ENCODE results near the gene C6orf15.

- TF ChIP-seq CTCF (IDR thresholded peaks at IDR 0.05): no peak
- no peak for TF ChIP-seq ZBTB21 (CRISPR knock-in tag; IDR thresholded peaks at IDR 0.05; ENCODE audit: borderline replicate concordance)
- TF ChIP-seq, protein P1, sequence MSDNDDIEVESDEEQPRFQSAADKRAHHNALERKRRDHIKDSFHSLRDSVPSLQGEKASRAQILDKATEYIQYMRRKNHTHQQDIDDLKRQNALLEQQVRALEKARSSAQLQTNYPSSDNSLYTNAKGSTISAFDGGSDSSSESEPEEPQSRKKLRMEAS (CRISPR knock-in tag; IDR thresholded peaks at IDR 0.05): no peak
- TF ChIP-seq FOXP1 (CRISPR knock-in tag; IDR thresholded peaks at IDR 0.05; ENCODE audit: borderline replicate concordance): no peak
- TF ChIP-seq CREM (CRISPR knock-in tag; IDR thresholded peaks at IDR 0.05): no peak
- no peak for TF ChIP-seq SMAD4 (CRISPR knock-in tag; IDR thresholded peaks at IDR 0.05)
- TF ChIP-seq, protein P2, sequence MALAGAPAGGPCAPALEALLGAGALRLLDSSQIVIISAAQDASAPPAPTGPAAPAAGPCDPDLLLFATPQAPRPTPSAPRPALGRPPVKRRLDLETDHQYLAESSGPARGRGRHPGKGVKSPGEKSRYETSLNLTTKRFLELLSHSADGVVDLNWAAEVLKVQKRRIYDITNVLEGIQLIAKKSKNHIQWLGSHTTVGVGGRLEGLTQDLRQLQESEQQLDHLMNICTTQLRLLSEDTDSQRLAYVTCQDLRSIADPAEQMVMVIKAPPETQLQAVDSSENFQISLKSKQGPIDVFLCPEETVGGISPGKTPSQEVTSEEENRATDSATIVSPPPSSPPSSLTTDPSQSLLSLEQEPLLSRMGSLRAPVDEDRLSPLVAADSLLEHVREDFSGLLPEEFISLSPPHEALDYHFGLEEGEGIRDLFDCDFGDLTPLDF (CRISPR knock-in tag; IDR thresholded peaks at IDR 0.05): no peak
- TF ChIP-seq, protein P3, sequence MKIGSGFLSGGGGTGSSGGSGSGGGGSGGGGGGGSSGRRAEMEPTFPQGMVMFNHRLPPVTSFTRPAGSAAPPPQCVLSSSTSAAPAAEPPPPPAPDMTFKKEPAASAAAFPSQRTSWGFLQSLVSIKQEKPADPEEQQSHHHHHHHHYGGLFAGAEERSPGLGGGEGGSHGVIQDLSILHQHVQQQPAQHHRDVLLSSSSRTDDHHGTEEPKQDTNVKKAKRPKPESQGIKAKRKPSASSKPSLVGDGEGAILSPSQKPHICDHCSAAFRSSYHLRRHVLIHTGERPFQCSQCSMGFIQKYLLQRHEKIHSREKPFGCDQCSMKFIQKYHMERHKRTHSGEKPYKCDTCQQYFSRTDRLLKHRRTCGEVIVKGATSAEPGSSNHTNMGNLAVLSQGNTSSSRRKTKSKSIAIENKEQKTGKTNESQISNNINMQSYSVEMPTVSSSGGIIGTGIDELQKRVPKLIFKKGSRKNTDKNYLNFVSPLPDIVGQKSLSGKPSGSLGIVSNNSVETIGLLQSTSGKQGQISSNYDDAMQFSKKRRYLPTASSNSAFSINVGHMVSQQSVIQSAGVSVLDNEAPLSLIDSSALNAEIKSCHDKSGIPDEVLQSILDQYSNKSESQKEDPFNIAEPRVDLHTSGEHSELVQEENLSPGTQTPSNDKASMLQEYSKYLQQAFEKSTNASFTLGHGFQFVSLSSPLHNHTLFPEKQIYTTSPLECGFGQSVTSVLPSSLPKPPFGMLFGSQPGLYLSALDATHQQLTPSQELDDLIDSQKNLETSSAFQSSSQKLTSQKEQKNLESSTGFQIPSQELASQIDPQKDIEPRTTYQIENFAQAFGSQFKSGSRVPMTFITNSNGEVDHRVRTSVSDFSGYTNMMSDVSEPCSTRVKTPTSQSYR (CRISPR knock-in tag; IDR thresholded peaks at IDR 0.05): no peak
- TF ChIP-seq USF2 (CRISPR knock-in tag; IDR thresholded peaks at IDR 0.05): no peak
Measured at GRCh38 chr6:31115941-31116560, 3.7 kb upstream of the C6orf15 start.

Data from WTC11 (cell line).